ENCODE measurements around the gene CRHR2. TPM values are rescaled to one million over a fixed set of nuclear protein-coding genes. Genes with fewer than 3 reads are reported as not detected.

Gene CRHR2
- total RNA-seq, 1 experiment from 2014 or later, result not detected

DNA sequence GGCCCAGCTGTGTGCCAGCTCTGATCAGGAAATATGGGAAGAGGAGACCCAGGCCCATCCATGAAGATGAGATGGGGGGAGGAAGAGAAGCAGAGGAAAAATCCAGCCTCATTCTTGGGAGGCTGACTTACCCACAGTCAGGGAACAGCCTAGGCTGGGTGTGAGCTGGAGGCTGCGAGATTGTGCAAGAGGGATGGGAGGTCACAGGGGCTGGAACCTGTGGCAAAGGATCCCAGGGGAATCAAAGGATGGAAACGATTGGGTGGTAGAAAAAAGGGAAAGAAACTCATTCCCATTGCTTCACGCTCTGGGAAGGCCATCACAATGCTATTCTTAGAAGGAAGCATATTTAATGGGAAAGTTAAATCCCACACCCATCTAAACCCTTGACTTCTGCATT lies 26.7 kb upstream of the CRHR2 start:
- no peak for DNase-seq (ENCODE audit: low read depth, low spot score)
- in situ Hi-C loops (cut with HindIII; ENCODE audit: low pct_unique_long_range_greater_than_20kb, low sequenced_read_pairs), result no loop called here

- DNase-seq (ENCODE audit: low read depth, low spot score), result no peak
- in situ Hi-C loops (cut with HindIII; ENCODE audit: low pct_unique_long_range_greater_than_20kb, low sequenced_read_pairs), result no loop called here
Measured at GRCh38 chr7:30708412-30708811, 26.2 kb upstream of the CRHR2 start.

DNA sequence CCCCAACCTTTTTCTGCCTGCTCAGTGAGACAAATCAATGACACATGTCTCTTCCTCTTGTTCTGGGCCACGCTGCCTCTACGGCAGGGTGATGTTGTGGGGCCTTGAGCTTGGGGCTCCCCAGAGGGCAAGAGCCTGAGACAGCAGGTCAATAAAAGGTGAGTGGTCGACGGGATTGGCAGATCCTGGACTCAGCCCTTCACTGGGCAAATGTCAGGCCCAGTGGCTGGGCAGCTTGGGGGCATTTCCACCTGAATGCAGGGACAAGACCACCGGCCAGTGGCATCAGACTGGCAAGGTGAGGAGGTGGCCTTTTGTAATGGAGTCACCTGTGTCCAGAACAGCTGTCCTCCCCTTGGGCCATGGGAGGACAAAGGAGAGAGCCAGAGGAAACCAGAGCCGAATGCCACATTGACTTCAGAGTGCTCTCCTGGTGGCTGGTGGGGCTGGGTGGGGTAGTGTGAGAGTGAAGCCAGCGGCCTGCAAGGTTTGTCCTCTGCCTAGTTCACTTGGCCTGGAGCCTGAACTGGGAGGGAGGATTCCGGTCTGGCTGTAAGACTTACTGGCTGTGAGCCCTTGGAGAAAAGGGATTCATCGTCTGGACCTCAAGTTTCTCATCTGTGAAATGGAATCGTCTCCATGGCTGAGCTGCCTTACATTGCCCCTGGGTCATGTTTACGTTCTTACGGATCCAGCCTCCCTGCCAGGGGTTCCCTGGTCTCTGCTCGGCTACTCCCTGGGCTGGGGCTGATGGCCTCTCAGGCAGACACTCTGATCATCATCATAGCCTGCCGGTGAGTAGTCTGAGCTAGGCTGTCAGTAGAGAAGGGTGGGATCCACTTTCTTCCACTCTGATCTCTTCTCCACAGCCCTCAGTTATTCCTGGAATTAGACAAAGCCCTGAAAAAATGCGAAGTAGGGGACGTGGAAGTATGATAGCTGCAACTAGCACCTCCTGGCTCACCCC lies 25.4 kb upstream of the CRHR2 start:
- no peak for DNase-seq (ENCODE audit: low read depth, low spot score)
- in situ Hi-C loops (cut with HindIII; ENCODE audit: low pct_unique_long_range_greater_than_20kb, low sequenced_read_pairs), result no loop called here

- DNase-seq (ENCODE audit: low read depth, low spot score), result no peak
- in situ Hi-C loops (cut with HindIII; ENCODE audit: low pct_unique_long_range_greater_than_20kb, low sequenced_read_pairs), result no loop called here
Measured at GRCh38 chr7:30706908-30707307, 24.7 kb upstream of the CRHR2 start.

GRCh38 chr7:30706316-30706715 lies 24.1 kb upstream of the CRHR2 start:
- in situ Hi-C loops (cut with HindIII; ENCODE audit: low pct_unique_long_range_greater_than_20kb, low sequenced_read_pairs), result no loop called here
- DNase-seq (ENCODE audit: low read depth, low spot score), result no peak

DNA sequence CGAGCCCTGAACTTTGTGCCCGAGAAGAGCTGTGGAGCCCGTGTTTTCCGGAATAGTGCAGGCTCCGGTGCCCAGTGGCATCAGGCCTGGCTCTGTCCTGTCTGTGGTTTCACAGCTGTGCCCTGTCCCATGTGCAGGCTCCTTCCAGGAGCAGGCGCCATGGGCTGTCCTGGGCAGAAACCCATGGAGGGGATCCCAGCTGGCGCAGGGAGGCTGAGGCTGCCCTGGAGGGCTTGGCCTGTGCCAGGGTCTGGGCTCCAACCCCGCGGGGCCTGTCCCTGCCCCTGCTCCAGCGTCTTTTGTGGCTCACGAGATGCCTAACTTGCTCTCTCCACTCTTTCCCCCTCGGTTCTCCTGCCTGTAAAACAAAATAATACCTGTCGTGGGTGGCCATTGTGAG lies 23.3 kb upstream of the CRHR2 start:
- no peak for DNase-seq (ENCODE audit: low read depth, low spot score)
- in situ Hi-C loops (cut with HindIII; ENCODE audit: low pct_unique_long_range_greater_than_20kb, low sequenced_read_pairs), result no loop called here

- in situ Hi-C loops (cut with HindIII; ENCODE audit: low pct_unique_long_range_greater_than_20kb, low sequenced_read_pairs), result no loop called here
- no peak for DNase-seq (ENCODE audit: low read depth, low spot score)
Measured at GRCh38 chr7:30705008-30705407, 22.8 kb upstream of the CRHR2 start.

- peak; percentile 53 for DNase-seq (ENCODE audit: low read depth, low spot score)
- in situ Hi-C loops (cut with HindIII; ENCODE audit: low pct_unique_long_range_greater_than_20kb, low sequenced_read_pairs), result no loop called here
Measured at GRCh38 chr7:30703756-30704155, 21.5 kb upstream of the CRHR2 start.

DNA sequence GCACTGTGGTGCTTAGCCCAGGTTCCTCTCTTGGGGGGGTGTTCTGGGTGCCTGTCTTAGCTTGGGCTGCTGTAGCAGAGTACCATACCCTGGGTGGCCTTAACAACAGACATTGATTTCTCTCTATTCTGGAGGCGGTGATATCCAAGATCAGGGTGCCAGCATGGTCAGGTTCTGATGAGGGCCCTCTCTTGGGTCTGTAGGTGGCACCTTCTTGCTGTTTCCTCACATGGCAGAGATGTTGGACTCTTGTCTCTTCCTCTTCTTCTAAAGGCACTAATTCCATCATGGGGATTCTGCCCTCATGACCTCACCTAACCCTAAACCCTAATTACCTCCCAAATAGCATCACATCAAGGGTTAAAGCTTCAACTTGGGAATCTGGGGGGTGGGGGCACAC lies 19.9 kb upstream of the CRHR2 start:
- in situ Hi-C loops (cut with HindIII; ENCODE audit: low pct_unique_long_range_greater_than_20kb, low sequenced_read_pairs), result no loop called here
- DNase-seq (ENCODE audit: low read depth, low spot score), result peak; percentile 56

DNA sequence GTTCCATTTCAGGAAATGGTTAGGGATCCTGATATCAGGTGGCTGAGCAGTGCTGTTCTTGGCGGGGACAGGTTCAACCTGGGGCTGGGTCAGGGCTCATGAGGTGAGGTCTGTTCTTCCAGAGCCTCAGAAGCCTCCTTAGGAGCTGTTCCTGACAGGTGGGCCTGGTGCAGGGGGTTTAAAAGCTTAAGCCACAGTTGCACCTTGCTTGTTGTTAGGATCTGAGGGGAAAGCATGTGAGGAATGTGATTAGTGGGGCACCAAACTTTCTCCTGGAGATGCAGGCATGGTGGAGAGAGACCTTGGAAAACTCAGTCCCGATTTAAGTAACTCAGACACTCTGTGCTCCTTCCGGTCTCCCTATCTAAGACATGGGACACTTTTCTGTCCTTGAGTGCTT lies 18.7 kb upstream of the CRHR2 start:
- in situ Hi-C loops (cut with HindIII; ENCODE audit: low pct_unique_long_range_greater_than_20kb, low sequenced_read_pairs), result no loop called here
- DNase-seq (ENCODE audit: low read depth, low spot score), result no peak

GRCh38 chr7:30699706-30700495 lies 17.6 kb upstream of the CRHR2 start:
- DNase-seq (ENCODE audit: low read depth, low spot score), result no peak
- in situ Hi-C loops (cut with HindIII; ENCODE audit: low pct_unique_long_range_greater_than_20kb, low sequenced_read_pairs), result no loop called here

DNA sequence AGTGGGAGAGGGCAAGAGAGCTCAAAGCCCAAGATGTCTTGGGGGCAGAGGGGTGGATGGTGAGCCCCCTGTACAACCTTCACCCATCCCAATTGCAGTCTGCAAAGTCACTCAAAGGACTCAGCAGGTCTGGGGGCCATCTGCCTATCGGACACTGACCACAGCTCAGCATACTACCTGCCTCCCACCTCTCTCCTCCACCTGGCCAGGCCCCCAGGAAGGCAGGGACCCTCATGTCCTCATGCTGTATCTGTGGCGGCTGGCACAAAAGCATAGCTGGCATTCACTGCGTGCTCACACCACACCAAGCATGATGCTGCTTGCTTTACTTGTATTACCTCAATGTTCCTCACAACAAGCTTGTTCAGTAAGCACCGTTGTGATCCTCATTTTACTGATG lies 16.2 kb upstream of the CRHR2 start:
- in situ Hi-C loops (cut with HindIII; ENCODE audit: low pct_unique_long_range_greater_than_20kb, low sequenced_read_pairs), result no loop called here
- no peak for DNase-seq (ENCODE audit: low read depth, low spot score)

- in situ Hi-C loops (cut with HindIII; ENCODE audit: low pct_unique_long_range_greater_than_20kb, low sequenced_read_pairs), result no loop called here
- DNase-seq (ENCODE audit: low read depth, low spot score), result no peak
Measured at GRCh38 chr7:30697719-30698460, 15.6 kb upstream of the CRHR2 start.

DNA sequence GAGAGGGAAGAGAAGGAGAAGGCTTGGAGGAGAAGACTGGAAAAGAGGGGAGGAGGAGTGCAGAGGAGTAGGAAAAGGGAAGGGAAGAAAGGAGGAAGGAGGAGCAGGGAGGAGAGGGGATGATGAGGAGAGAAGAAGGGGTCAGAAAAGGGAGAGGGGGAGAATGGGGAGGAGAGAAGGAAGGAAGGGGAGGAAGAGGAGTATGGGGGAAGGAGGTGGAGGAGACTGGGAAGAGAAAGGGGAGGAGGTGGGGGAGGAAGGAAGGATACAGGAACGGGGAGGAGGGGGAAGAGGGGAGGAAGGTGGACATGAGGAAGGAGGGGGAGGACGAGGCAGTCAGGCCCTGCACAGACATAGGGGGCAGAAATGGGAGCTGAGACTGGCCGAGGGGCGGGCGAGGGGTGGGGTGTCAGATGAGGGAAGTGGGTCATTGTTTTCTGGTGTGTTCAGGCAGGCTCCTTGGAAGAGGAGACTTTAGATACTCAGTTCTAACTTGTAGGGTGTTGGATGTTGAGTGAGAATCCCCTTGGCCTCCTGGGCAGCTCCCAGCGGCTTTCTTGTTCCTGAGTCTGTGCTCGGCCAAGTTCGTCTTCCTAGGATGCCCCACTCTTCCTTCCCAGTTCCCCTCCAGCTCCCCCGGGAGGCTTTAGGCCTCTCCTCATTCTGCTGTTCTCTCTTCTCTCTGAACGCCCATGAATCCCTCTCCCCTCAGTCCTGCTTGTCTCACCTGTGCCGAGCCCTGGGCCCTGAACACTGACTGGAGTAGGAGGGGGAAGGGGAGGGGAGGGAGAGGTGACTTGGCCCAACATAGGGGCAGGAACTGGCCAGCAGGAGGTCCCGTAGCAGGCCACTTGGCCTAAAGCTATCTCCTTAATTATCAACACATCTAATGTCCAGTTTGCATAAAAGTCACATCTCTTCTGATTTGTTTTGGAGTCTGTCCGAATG lies 12.8 kb upstream of the CRHR2 start:
- in situ Hi-C loops (cut with HindIII; ENCODE audit: low pct_unique_long_range_greater_than_20kb, low sequenced_read_pairs), result no loop called here
- DNase-seq (ENCODE audit: low read depth, low spot score), result no peak

DNA sequence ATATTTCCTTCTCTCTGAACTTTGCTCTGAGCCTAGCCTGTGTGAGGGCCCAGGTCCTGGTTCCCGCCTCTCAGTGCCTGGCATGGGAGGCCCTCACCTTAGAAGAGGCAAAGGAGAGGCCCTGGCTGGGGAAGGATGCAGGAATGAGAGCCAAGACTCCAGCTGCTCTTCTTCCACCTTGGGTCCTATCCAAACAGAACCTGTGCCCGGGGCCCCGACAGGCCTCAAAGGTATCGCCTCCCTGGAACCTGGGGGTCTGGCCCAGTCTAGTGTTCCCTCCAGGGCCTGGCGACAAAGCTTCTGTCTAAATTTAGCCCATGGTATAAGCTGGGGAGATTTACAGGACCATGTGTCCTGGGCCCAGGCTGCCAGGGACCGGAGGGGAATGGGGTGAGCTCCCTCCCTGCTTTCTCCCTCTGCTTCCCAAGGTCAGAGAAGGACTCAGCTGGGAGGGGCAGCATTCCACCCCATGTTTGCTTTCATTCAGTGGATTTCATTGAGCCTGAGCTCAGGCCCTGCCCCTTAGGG lies 12.0 kb upstream of the CRHR2 start:
- DNase-seq (ENCODE audit: low read depth, low spot score), result no peak
- in situ Hi-C loops (cut with HindIII; ENCODE audit: low pct_unique_long_range_greater_than_20kb, low sequenced_read_pairs), result no loop called here

GRCh38 chr7:30692882-30693281 lies 10.6 kb upstream of the CRHR2 start:
- in situ Hi-C loops (cut with HindIII; ENCODE audit: low pct_unique_long_range_greater_than_20kb, low sequenced_read_pairs), result no loop called here
- DNase-seq (ENCODE audit: low read depth, low spot score), result no peak

DNA sequence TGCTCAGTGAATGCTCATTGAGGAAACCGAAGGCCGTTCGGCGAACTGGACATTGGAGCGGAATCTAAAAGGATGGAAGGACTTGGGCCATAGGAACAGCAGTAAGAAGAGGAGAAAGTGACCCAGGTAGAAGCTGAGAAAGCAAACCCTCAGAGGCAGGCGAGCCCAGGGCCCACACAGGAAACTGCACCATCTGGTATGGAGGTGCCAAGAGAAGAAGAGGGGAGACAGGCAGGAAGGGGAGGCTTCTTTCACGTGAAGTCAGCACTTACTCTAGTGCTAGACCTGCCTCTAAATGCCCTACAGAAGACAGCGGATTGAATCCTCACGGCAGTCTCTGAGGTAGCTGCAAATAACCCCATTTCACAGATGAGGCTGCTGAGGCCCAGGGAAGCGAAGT lies 10.2 kb upstream of the CRHR2 start:
- in situ Hi-C loops (cut with HindIII; ENCODE audit: low pct_unique_long_range_greater_than_20kb, low sequenced_read_pairs), result no loop called here
- DNase-seq (ENCODE audit: low read depth, low spot score), result no peak

Data from SK-MEL-5 (cell line).